DOHH2 (cell line): ENCODE data around the gene GOLGA8B.
"Not testable (repeated sequence)": the region's sequence is repeated elsewhere in the genome, so short reads cannot be mapped to it uniquely, and the experiment has no call there.

ENCODE experiments used
- H3F3A ChIP-seq: fragments of 200-600 bp; sonication (generic), shearing (Covaris generic); 2 replicates; pipeline ENCODE4 v1.6.0; 2016; ENCODE audit warnings: antibody characterized with exemption, mild to moderate bottlenecking; ENCODE audit not compliant: control insufficient read depth, insufficient read depth
- H3K27ac ChIP-seq: fragments of 200-600 bp; sonication (generic); 2 replicates; pipeline ENCODE4 v1.5.1; 2014; ENCODE audit warnings: low read depth, mild to moderate bottlenecking, low read length, moderate library complexity
- H3K27me3 ChIP-seq: fragments of 200-600 bp; sonication (generic); 2 replicates; pipeline ENCODE4 v1.6.1; 2014; ENCODE audit warnings: mild to moderate bottlenecking, low read length, mixed read lengths; ENCODE audit not compliant: control insufficient read depth
- H3K36me3 ChIP-seq: fragments of 200-600 bp; sonication (generic); 2 replicates; pipeline ENCODE4 v1.6.1; 2014; ENCODE audit warnings: mild to moderate bottlenecking, low read length, moderate library complexity, mixed read lengths; ENCODE audit not compliant: control insufficient read depth
- H3K4me1 ChIP-seq: fragments of 200-600 bp; sonication (generic); 2 replicates; pipeline ENCODE4 v1.6.1; 2014; ENCODE audit warnings: mild to moderate bottlenecking, low read length, mixed read lengths; ENCODE audit not compliant: control insufficient read depth
- H3K4me2 ChIP-seq: fragments of 200-600 bp; sonication (generic); 2 replicates; pipeline ENCODE4 v1.6.0; 2014; ENCODE audit warnings: mild to moderate bottlenecking, low read length, moderate library complexity
- H3K4me3 ChIP-seq: fragments of 200-600 bp; sonication (generic); 2 replicates; pipeline ENCODE4 v1.5.1; 2014; ENCODE audit warnings: mild to moderate bottlenecking, low read length, mixed read lengths
- H3K79me2 ChIP-seq: fragments of 200-600 bp; sonication (generic); 2 replicates; pipeline ENCODE4 v1.6.1; 2014; ENCODE audit warnings: mild to moderate bottlenecking, low read length, mixed read lengths; ENCODE audit not compliant: control insufficient read depth
- H3K9me2 ChIP-seq: fragments of 200-600 bp; sonication (generic); replicated peaks from 2 replicates; pipeline ENCODE4 v1.6.1; 2014; ENCODE audit warnings: mild to moderate bottlenecking, low read length, mixed read lengths; ENCODE audit not compliant: control insufficient read depth
- H3K9me3 ChIP-seq: fragments of 200-600 bp; sonication (generic); 2 replicates; pipeline ENCODE4 v1.6.1; 2014; ENCODE audit warnings: antibody characterized with exemption, low read length, mixed read lengths; ENCODE audit not compliant: control insufficient read depth, insufficient read depth
- H4K20me1 ChIP-seq: fragments of 200-600 bp; sonication (generic); 2 replicates; pipeline ENCODE4 v1.6.0; 2014; ENCODE audit warnings: low read depth, mild to moderate bottlenecking, antibody characterized with exemption, low read length, moderate library complexity; ENCODE audit not compliant: control insufficient read depth, insufficient read depth
- CTCF ChIP-seq: fragments of 200-600 bp; sonication (generic); IDR thresholded peaks from one replicate; pipeline ENCODE4 v1.5.1; 2014; ENCODE audit warnings: antibody characterized with exemption, mild to moderate bottlenecking, low read depth, low read length; ENCODE audit not compliant: poor library complexity, severe bottlenecking
- EZH2phosphoT487 ChIP-seq: fragments of 200-600 bp; sonication (generic); IDR thresholded peaks from 2 replicates; pipeline ENCODE4 v1.6.1; 2017; ENCODE audit warnings: borderline replicate concordance, mild to moderate bottlenecking, antibody characterized with exemption, low read length, moderate library complexity, mixed read lengths

Gene GOLGA8B

GRCh38 chr15:34588046-34588674 lies 4.7 kb upstream of the GOLGA8B start:
- no peaks in the 10 kb centered on the region for H4K20me1 ChIP-seq
- H3K79me2 ChIP-seq: peaks cover 12% of the 10 kb centered on the region
- no peaks in the 10 kb centered on the region for H3F3A ChIP-seq
- no peak overlapping the region for H3K27ac ChIP-seq
- H3K27me3 ChIP-seq: no peaks in the 10 kb centered on the region
- no peaks in the 10 kb centered on the region for H3K9me3 ChIP-seq
- peaks cover 11% of the 10 kb centered on the region for H3K4me1 ChIP-seq
- peak overlapping the region; percentile 52 for H3K4me3 ChIP-seq
- TF ChIP-seq CTCF (peak; percentile 79), EZH2phosphoT487 (no peak)
- peak overlapping the region; percentile 55 for H3K4me2 ChIP-seq
- H3K36me3 ChIP-seq: no peaks in the 10 kb centered on the region; the same call in 1 of the 2 replicates
- H3K9me2 ChIP-seq: no peaks in the 10 kb centered on the region

GRCh38 chr15:34585966-34586365 lies 2.5 kb upstream of the GOLGA8B start:
- H3K79me2 ChIP-seq: peaks cover 34% of the 10 kb centered on the region
- H3K4me2 ChIP-seq, H3K27ac ChIP-seq, H3K27me3 ChIP-seq, H3K36me3 ChIP-seq, H3K9me2 ChIP-seq, H3K4me3 ChIP-seq, H4K20me1 ChIP-seq, H3K9me3 ChIP-seq, H3F3A ChIP-seq: not testable (repeated sequence)
- peaks cover 21% of the 10 kb centered on the region for H3K4me1 ChIP-seq

- Histone ChIP-seq H3K9me3 (no peaks in the 10 kb centered on the region), H4K20me1 (0 out of 2 replicates have a peak, but pooled peaks cover 5% of the 10 kb centered on the region), H3F3A (no peaks in the 10 kb centered on the region), H3K27ac (no peak overlapping the region), H3K27me3 (no peaks in the 10 kb centered on the region), H3K4me1 (peaks cover 21% of the 10 kb centered on the region), H3K4me3 (no peak overlapping the region), H3K9me2 (no peaks in the 10 kb centered on the region), H3K79me2 (peaks cover 43% of the 10 kb centered on the region), H3K36me3 (no peaks in the 10 kb centered on the region; the same call in 1 of the 2 replicates), H3K4me2 (no peak overlapping the region)
- TF ChIP-seq CTCF (no peak), EZH2phosphoT487 (no peak)
These were observed 1.5 kb upstream of the GOLGA8B start for GRCh38 chr15:34584996-34585395.

- no peaks in the 10 kb centered on the region for H3K9me2 ChIP-seq
- no peaks in the 10 kb centered on the region for H3F3A ChIP-seq
- H3K4me3 ChIP-seq: peak overlapping the region; percentile 98
- no peak overlapping the region for H3K27ac ChIP-seq
- H3K36me3 ChIP-seq: no peaks in the 10 kb centered on the region; the same call in 1 of the 2 replicates
- peaks cover 21% of the 10 kb centered on the region for H3K4me1 ChIP-seq
- H3K9me3 ChIP-seq: no peaks in the 10 kb centered on the region
- no peaks in the 10 kb centered on the region for H3K27me3 ChIP-seq
- peaks cover 50% of the 10 kb centered on the region for H3K79me2 ChIP-seq
- peak overlapping the region; percentile 92 for H3K4me2 ChIP-seq
- TF ChIP-seq CTCF: no peak
- TF ChIP-seq EZH2phosphoT487: no peak
- 0 out of 2 replicates have a peak, but pooled peaks cover 5% of the 10 kb centered on the region for H4K20me1 ChIP-seq
These were observed 848 bp upstream of the GOLGA8B start for GRCh38 chr15:34584330-34584668.
